CD4-positive, alpha-beta T cell treated with Interferon alpha-2 for 1 hour (primary cell): ENCODE data around the gene CIAO2A.
"Not testable (repeated sequence)": the region's sequence is repeated elsewhere in the genome, so short reads cannot be mapped to it uniquely, and the experiment has no call there.

Experiments
- DNase-seq, 2 donors: peaks; one replicate each; pipeline ENCODE4 v3.0.0-alpha.2; 2020 to 2022

The CIAO2A gene

GRCh38 chr15:64070965-64071851 lies 22.4 kb downstream of the CIAO2A start:
- no peak for DNase-seq

DNA sequence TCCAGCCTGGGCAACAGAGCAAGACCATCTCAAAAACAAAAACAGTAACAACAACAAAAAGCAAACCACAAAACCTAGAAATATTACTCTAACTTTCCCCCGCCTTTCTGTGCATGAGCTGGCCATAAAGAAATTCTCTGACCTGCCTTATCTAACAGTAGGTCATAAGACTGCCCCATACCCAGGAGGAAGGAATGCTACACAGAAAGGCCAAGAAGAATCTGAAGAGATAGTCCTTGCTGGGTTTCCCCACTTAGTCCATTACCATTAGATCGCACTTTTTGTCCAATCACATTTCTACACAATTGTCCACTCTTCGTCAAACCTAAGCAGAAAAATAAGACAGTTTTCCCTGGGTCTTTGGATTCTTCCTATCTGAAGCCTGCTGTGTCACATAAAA lies 23.5 kb downstream of the CIAO2A start:
- no peak for DNase-seq

GRCh38 chr15:64068133-64068532 lies 25.5 kb downstream of the CIAO2A start:
- DNase-seq, result no peak

DNA sequence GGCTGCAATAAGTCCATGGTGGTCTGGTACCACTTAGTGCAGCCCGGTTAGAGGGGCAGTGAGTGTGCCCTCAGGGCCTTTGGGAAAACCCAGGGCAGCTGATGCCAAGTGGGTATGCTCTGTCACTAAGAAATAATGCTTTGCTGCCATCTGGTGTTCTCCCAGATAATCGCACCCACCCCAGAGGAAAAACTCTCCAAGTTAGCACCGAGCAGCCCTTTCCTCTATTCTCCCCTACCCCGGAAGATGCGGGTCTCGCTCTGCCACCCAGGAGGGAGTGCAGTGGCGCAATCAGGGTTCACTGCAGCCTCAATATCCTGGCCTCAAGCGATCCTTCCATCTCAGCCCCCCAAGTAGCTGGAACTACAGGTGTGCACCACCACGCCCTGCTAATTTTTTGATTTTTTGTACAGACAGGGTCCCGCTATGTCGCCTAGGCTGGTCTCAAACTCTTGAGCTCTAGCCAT lies 26.0 kb downstream of the CIAO2A start:
- peak; percentile 67 to 80 for DNase-seq

GRCh38 chr15:64066451-64066850 lies 27.2 kb downstream of the CIAO2A start:
- DNase-seq, result no peak

GRCh38 chr15:64060716-64061115 lies 32.9 kb downstream of the CIAO2A start:
- DNase-seq, result no peak

DNA sequence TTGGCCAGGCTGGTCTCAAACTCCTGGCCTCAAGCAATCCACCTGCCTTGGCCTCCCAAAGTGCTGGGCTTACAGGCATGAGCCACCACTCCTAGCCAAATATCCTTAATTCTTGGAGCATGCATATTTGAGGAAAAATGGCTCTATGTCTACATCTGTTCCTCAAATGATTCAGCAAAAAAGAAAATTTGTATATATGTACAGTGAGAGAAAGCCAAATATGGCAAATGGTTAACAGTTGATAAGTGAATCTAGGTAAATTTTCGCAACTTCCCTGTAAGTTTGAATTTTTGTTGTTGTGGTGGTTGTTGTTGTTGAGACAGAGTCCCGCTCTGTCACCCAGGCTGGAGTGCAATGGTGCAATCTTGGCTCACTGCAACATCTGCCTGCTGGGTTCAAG lies 34.5 kb downstream of the CIAO2A start:
- DNase-seq, result not testable (repeated sequence)

DNA sequence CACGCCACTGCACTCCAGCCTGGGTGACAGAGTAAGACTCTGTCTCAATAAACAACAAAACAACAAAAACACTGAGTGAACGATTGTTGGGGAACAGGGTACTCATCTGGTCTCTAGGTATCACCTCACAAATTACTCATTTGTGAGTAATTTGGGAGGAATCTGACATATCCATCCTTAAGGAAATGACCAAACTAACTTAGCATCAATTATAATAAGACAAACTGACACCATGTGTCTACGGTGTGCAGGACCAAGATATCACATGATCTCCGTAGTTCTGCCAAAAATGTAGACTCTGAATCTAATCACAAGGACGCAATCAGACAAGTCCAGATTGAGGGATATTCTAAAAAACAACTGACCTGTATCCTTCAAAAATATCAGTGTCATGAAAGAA lies 35.4 kb downstream of the CIAO2A start:
- no peak for DNase-seq

- not testable (repeated sequence) for DNase-seq
These were observed 40.0 kb downstream of the CIAO2A start for GRCh38 chr15:64053674-64054073.

DNA sequence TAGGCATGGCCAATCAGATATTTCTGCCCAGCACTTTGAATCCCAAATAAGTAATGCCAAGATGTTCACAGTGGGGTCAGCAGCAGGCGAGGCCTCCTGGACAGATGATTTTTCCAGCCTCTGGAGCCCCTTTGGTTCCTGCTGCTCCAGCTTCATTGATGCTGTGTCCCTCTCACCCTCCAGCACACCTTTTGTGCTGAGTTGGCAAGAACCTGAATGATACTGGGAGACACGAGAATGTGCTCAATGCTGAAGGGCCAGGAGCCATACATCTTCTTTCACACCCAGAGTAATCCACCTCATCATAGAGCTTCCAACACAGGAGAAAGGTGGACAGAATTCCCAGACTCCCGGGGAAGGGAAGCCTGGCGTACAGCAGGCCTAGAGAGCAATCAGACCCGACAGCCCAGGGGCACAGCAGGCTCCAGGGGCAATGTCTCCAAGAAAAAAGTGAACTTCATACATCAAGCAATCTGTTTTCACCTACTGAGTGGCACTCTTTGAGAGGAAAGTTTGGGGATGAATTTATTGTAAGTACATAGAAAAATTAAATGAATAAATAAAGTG lies 40.6 kb downstream of the CIAO2A start:
- DNase-seq, result no peak

GRCh38 chr15:64051407-64052259 lies 42.0 kb downstream of the CIAO2A start:
- DNase-seq, result no peak

DNA sequence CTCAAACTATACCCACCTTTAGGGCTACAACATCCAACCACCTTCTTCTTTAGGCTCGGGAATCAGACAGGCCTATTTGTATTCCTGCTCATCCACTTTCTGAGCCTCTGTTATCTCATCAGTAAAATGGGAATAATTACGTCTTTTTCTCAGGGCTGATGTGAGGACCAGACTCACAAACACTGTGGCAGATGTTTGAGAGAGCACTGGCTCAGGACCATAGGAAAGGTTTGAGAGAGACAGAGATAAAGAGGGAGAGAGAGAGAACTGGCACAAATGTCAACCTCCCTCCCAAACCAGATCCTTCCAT lies 42.6 kb downstream of the CIAO2A start:
- DNase-seq, result no peak

DNA sequence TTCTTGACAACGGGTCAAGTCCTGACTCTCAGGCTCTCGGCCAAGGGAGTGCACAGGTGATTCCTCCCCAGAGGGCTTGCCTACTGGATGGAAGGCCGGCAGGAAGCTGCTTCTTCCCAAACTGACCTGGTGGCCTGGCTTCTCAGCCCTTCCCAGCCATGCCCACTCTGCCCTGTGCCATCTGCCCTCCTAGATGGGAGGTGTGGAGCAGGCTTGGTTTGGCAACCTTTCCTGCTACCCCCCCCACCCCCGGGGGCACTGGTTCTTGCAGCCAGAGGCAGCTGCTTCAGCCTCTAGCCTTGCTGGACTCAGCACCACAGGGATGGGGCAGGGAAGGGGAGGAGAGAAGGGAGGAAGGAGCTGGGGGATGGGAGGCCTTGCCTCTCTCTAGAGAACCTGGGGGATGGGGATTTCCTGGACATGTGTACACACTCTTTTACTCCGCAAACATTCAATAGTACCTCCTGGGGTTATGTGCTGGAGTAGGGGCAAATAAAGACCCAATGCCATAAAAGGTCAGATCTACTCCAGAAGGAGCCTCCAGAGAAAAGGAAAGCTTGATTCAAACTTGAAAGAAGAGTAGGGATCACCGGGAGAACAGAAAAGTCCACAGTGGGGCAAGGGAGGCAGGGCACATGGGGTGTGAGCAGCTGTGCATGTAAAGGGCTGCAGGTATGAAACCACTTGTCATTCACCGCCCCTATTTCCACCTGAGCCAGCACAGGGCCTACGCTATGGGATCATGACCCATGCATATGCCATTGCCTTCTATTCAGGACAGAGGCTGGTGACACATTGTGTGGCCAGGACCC lies 43.2 kb downstream of the CIAO2A start:
- DNase-seq, result no peak

GRCh38 chr15:64048781-64049460 lies 44.7 kb downstream of the CIAO2A start:
- no peak for DNase-seq

DNA sequence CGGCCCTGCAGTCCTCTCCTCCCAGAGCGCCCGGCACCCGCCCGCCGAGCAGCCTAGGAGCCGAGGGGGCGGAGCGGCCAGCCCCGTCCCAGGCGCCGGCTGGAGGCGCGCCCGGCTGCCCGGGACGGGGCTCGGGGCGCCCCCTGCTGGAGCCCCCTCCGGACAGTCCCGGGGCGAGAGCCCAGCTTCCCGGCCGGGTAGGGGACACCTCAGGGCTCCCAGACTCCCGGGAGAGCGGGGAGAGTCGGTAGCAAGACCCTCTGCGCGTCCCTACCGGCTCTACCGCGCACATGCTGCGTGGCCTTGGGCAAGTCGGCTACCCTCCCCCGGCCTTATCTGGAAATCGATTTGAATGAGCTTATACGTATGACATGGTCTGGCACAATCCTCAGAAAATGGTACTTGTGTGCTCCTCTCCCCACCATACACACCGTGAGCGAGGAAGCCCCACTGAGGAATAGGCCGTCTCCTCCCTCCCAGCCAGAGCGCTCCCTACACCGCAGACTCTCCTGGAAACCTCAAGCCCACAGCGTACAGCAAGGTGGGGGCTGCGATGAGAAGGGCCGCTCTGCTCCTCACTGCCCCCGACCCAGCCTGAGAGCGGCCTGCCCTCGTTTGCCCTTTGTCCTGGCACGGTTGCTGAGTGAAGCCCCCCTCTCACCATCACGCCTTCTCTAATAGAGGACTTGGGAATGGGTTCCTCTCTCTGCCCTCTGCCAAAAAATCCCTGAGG lies 47.1 kb downstream of the CIAO2A start, which contains the start of gene DAPK2:
Gene DAPK2 (minus strand): TSS at position 65 of the 733 bp plus-strand sequence. CDS start 6,224 bp downstream, outside the sequence.
- peak; percentile 55 to 75 for DNase-seq

DNA sequence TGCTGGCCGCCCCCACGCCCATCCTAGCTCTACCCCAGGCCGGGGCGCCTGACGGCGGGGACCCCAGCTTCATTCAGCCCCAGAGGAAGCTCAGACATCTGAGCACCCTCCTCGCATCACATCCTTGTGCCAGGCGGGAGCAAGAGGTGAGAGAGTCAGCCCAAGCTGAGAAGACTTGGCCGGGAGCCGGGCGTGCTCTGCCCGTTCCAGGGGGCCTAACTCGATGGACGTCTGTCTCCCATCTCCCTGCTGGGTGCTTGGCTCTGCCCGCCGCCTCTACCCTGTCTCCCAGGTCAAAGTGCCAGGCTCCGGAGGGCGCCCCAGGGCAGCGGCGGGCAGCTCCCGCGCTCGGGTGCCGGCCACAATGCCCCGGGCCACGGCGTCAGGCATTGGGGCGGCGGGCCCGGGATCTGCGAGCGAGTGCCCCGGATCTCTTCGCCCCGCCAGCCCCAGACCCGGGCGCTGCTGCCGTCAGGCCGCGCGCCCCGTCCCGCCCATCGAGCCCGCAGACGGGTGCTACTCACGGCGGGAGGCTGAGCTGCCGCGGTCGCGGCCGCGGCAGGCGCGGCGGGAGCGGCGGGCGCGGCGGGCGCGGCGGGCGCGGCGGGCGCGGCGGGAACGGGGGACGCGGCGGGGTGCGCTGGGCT lies 47.7 kb downstream of the CIAO2A start:
- DNase-seq, result no peak

GRCh38 chr15:64045101-64045435 lies 48.6 kb downstream of the CIAO2A start:
- DNase-seq, result no peak

DNA sequence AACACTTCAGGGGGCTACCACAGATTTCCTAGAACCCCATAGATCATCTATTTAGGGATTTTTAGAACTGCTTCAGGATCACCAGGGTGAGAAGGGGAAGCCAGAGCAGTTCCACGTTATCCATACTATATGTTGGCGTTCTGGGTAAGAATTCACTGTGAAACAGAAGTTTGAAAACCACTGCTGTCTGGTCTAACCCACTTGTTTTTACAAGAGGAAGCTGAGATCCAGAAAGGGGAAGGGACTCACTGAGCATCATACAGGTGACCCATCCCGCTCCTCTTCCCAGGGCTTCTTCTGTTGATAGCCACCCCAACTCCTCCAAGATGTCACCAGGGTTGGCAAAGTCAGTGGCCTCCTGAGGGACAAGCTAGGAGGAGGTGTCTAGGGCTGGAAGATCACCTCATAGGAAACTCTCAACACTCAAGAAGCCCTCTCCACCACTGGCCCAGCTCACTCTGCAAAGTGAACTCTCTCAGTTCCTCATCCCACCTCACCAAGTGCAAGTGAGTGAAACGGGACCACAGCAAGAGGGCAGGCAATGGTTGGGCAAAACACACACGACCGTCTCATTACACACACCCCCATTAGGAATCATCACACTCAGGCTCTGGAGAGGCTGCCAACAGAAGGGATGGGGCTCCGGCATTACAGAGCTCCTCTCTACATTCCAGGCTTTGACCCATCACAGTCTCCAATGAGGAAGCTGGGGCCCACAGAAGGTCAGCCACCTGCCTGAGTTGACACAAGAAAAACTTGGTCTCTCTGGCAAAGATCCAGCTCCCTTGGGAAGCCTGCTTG lies 49.1 kb downstream of the CIAO2A start:
- no peak for DNase-seq

DNA sequence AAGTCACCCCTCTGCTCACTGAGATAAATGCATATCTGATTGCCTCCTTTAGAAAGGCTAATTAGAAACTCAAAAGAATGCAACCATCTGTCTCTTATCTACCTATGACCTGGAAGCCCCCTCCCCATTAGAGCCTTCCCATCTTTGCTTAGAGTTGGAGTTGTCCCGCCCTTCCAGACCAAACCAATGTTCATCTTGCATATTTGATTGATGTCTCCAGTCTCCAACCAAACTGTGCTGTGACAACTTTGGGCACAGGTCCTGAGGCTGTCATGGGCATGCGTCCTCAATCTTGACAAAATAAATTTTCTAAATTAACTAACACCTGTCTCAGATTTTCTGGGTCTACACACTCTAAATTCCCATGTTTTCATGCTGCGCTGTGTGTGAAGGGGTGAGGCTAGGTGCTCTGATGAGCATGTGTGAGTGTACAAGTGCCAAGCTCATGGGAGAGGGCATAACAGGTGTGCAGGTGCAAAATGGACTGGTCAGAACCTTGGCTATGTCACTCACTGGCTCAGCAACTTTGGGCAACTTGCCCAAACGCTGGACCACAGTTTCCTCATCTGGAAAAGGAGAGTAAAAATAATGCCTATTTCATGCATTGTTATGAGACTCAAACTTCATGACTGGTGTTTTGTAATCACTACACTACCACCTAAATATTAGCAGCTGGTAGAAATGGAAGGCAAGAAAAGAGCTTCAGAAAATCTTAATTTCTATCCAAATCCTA lies 54.6 kb downstream of the CIAO2A start:
- no peak for DNase-seq
